ENCODE data around the gene F12.

F12 gene

GRCh38 chr5:177355162-177355867 is 54.0 kb downstream of the F12 start:
- DNase-seq (ENCODE audit: low read depth), result no peak

GRCh38 chr5:177354711-177355110 is 54.7 kb downstream of the F12 start:
- no peak for DNase-seq (ENCODE audit: low read depth)

GRCh38 chr5:177354256-177354655 is 55.1 kb downstream of the F12 start:
- no peak for DNase-seq (ENCODE audit: low read depth)

- DNase-seq (ENCODE audit: low read depth), result no peak
Observed at GRCh38 chr5:177353093-177353492, 56.3 kb downstream of the F12 start.
